Peyer's patch (tissue), 4 donors: ENCODE measurements around the gene PSMC3.

Experiments used
- POLR2A ChIP-seq, 2 donors: fragments of 450-650 bp; IDR thresholded peaks; one replicate each; pipeline ENCODE4 v1.5.1; 2017; ENCODE audit warnings: antibody characterized with exemption in 2 of 2, mild to moderate bottlenecking in 2 of 2, moderate library complexity in 2 of 2
- TF ChIP-seq, protein P1 (sequence below), 6 experiments: fragments of 450-650 bp in 4 of 6; fragments of 200-600 bp in 2 of 6; sonication (generic) in 1 of 6; IDR thresholded peaks; one replicate each; pipeline ENCODE4 v1.5.1; 2017 to 2019; ENCODE audit warnings: antibody characterized with exemption in 6 of 6, mild to moderate bottlenecking in 3 of 6, moderate library complexity in 1 of 6

DNA sequence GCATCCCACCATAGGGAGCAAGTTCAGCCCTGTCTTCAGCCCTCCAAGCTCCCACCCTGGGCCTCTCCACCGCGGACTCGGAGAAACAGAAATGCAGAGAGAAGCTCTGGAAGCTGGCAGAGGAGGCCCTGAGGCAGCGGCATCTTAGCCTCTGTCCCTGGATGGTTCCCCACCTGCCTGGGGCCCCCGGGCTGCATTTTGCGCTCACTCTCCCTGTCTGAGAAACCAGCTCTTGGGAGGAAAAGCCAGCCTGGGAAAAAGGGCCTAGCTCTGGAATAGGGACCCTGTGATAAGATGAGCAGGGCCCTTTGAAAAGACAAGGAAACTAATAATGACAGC is 35.8 kb downstream of the PSMC3 start:
- TF ChIP-seq, protein P1, sequence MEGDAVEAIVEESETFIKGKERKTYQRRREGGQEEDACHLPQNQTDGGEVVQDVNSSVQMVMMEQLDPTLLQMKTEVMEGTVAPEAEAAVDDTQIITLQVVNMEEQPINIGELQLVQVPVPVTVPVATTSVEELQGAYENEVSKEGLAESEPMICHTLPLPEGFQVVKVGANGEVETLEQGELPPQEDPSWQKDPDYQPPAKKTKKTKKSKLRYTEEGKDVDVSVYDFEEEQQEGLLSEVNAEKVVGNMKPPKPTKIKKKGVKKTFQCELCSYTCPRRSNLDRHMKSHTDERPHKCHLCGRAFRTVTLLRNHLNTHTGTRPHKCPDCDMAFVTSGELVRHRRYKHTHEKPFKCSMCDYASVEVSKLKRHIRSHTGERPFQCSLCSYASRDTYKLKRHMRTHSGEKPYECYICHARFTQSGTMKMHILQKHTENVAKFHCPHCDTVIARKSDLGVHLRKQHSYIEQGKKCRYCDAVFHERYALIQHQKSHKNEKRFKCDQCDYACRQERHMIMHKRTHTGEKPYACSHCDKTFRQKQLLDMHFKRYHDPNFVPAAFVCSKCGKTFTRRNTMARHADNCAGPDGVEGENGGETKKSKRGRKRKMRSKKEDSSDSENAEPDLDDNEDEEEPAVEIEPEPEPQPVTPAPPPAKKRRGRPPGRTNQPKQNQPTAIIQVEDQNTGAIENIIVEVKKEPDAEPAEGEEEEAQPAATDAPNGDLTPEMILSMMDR (IDR thresholded peaks at IDR 0.05) = no peak
- TF ChIP-seq POLR2A (IDR thresholded peaks at IDR 0.05) = no peak
